Measurements from ENCODE around the gene RTCA.

DNA sequence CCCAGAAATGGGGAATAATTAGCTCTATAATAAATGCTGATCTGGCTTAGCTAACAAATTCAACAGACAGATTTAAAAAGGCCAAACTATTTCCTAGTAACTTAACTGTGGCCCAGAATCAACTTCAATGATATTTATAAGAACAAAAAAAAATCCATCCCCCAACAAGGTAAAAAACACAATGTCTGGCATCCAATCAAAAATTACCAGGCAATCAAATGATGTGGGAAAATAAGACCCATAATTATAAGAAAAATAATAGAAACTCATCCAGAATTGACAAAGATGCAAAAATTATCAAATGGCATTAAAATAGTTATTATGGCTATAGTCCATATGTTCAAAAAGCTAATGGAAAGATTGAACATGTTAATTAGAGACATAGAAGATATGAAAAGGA is 43.8 kb downstream of the RTCA start:
- TF ChIP-seq, protein P1, sequence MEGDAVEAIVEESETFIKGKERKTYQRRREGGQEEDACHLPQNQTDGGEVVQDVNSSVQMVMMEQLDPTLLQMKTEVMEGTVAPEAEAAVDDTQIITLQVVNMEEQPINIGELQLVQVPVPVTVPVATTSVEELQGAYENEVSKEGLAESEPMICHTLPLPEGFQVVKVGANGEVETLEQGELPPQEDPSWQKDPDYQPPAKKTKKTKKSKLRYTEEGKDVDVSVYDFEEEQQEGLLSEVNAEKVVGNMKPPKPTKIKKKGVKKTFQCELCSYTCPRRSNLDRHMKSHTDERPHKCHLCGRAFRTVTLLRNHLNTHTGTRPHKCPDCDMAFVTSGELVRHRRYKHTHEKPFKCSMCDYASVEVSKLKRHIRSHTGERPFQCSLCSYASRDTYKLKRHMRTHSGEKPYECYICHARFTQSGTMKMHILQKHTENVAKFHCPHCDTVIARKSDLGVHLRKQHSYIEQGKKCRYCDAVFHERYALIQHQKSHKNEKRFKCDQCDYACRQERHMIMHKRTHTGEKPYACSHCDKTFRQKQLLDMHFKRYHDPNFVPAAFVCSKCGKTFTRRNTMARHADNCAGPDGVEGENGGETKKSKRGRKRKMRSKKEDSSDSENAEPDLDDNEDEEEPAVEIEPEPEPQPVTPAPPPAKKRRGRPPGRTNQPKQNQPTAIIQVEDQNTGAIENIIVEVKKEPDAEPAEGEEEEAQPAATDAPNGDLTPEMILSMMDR (IDR thresholded peaks at IDR 0.05; ENCODE audit: poor library complexity, severe bottlenecking) = no peak
- TF ChIP-seq POLR2AphosphoS5 (IDR thresholded peaks at IDR 0.05) (no peak), TAF1 (IDR thresholded peaks at IDR 0.05; ENCODE audit: low read depth) (no peak), EZH2 (IDR thresholded peaks at IDR 0.05; ENCODE audit: borderline replicate concordance, insufficient read depth, low read length, poor library complexity, severe bottlenecking) (no peak), EP300 (conservative IDR thresholded peaks at IDR 0.05; ENCODE audit: poor library complexity, severe bottlenecking) (no peak), SMC3 (conservative IDR thresholded peaks at IDR 0.05; ENCODE audit: poor library complexity) (no peak), MXI1 (conservative IDR thresholded peaks at IDR 0.05; ENCODE audit: poor library complexity, severe bottlenecking) (no peak), RAD21 (conservative IDR thresholded peaks at IDR 0.05) (no peak)
- TF ChIP-seq, protein P2, sequence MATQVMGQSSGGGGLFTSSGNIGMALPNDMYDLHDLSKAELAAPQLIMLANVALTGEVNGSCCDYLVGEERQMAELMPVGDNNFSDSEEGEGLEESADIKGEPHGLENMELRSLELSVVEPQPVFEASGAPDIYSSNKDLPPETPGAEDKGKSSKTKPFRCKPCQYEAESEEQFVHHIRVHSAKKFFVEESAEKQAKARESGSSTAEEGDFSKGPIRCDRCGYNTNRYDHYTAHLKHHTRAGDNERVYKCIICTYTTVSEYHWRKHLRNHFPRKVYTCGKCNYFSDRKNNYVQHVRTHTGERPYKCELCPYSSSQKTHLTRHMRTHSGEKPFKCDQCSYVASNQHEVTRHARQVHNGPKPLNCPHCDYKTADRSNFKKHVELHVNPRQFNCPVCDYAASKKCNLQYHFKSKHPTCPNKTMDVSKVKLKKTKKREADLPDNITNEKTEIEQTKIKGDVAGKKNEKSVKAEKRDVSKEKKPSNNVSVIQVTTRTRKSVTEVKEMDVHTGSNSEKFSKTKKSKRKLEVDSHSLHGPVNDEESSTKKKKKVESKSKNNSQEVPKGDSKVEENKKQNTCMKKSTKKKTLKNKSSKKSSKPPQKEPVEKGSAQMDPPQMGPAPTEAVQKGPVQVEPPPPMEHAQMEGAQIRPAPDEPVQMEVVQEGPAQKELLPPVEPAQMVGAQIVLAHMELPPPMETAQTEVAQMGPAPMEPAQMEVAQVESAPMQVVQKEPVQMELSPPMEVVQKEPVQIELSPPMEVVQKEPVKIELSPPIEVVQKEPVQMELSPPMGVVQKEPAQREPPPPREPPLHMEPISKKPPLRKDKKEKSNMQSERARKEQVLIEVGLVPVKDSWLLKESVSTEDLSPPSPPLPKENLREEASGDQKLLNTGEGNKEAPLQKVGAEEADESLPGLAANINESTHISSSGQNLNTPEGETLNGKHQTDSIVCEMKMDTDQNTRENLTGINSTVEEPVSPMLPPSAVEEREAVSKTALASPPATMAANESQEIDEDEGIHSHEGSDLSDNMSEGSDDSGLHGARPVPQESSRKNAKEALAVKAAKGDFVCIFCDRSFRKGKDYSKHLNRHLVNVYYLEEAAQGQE (IDR thresholded peaks at IDR 0.05; ENCODE audit: borderline replicate concordance) = no peak

Data from neural cell (in vitro differentiated cells).